ENCODE measurements around the gene CENPN. TPM values are rescaled to one million over a fixed set of nuclear protein-coding genes. Genes with fewer than 3 reads are reported as not detected.

The CENPN gene
- total and polyA plus RNA-seq, 2 of the 13 experiments (the other 11 are each of a cell fraction or from before 2014, with no cell fraction given): 29.7 to 129 TPM

DNA sequence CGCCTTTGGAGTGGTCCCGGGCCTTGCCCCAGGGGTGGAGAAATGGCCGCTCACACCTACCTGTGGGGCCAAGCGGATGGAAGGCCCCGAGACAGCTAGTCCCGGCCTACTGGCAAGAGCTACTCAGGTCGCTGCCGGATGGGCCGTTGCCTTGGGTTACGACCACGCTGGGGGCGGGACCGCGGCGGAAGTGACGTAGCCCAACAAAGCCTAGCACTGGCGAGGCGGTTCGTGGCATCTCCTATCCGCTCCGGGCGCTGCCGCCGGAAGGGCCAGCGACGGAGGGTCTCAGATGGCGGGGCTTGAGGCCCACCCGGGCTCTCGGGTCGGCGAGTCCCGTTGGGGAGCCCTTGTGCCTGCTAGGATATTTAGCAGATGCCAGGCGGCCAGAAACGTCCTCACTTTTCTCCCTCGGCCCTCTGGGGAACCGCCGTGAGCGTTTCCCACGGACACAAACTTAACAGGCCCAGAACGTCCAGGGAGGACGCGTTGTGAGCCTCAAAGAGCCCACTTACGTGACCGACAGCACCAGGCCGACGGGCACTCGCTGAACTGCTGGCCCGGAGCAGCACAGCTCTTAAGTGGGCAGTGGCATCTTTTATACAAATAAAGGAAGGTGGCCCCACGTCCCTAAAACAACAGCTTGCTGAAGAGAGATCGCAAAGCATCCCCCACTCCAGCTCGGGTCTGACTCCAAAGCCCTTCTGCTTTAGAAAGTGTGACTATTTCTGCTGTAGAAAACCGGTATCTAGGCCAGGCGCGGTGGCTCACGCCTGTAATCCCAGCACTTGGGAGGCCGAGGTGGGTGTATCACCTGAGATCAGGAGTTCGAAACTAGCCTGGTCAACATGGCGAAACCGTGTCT, 70.3 kb downstream of the CENPN start, which contains the start of gene C16orf46 (continued):
- TF ChIP-seq, protein P1, sequence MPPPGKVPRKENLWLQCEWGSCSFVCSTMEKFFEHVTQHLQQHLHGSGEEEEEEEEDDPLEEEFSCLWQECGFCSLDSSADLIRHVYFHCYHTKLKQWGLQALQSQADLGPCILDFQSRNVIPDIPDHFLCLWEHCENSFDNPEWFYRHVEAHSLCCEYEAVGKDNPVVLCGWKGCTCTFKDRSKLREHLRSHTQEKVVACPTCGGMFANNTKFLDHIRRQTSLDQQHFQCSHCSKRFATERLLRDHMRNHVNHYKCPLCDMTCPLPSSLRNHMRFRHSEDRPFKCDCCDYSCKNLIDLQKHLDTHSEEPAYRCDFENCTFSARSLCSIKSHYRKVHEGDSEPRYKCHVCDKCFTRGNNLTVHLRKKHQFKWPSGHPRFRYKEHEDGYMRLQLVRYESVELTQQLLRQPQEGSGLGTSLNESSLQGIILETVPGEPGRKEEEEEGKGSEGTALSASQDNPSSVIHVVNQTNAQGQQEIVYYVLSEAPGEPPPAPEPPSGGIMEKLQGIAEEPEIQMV (CRISPR knock-in tag; IDR thresholded peaks at IDR 0.05; ENCODE audit: low read depth): no peak
- TF ChIP-seq, protein P2, sequence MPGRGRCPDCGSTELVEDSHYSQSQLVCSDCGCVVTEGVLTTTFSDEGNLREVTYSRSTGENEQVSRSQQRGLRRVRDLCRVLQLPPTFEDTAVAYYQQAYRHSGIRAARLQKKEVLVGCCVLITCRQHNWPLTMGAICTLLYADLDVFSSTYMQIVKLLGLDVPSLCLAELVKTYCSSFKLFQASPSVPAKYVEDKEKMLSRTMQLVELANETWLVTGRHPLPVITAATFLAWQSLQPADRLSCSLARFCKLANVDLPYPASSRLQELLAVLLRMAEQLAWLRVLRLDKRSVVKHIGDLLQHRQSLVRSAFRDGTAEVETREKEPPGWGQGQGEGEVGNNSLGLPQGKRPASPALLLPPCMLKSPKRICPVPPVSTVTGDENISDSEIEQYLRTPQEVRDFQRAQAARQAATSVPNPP (CRISPR knock-in tag; IDR thresholded peaks at IDR 0.05): 0 out of 2 replicates have a peak, but pooled peaks have one; percentile 43
- TF ChIP-seq KAT7 (CRISPR knock-in tag; IDR thresholded peaks at IDR 0.05; ENCODE audit: borderline replicate concordance) (0 out of 2 replicates have a peak, but pooled peaks have one; percentile 37), ZNF569 (CRISPR knock-in tag; IDR thresholded peaks at IDR 0.05; ENCODE audit: borderline replicate concordance) (no peak), IRX3 (CRISPR knock-in tag; IDR thresholded peaks at IDR 0.05; ENCODE audit: borderline replicate concordance, low read depth) (no peak; the same call in 1 of the 2 replicates), ZNF703 (CRISPR knock-in tag; IDR thresholded peaks at IDR 0.05; ENCODE audit: borderline replicate concordance) (peak; percentile 87; the same call in 1 of the 2 replicates), TAF1 (CRISPR knock-in tag; IDR thresholded peaks at IDR 0.05) (peak; percentile 93)
- TF ChIP-seq, protein P3, sequence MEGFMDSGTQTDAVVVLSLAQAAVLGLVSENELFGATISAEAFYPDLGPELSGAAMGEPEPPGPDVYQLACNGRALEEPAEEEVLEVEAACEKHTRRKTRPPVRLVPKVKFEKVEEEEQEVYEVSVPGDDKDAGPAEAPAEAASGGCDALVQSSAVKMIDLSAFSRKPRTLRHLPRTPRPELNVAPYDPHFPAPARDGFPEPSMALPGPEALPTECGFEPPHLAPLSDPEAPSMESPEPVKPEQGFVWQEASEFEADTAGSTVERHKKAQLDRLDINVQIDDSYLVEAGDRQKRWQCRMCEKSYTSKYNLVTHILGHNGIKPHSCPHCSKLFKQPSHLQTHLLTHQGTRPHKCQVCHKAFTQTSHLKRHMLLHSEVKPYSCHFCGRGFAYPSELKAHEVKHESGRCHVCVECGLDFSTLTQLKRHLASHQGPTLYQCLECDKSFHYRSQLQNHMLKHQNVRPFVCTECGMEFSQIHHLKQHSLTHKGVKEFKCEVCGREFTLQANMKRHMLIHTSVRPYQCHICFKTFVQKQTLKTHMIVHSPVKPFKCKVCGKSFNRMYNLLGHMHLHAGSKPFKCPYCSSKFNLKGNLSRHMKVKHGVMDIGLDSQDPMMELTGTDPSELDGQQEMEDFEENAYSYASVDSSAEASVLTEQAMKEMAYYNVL (CRISPR knock-in tag; IDR thresholded peaks at IDR 0.05; ENCODE audit: borderline replicate concordance): peak; percentile 78; the same call in 1 of the 2 replicates
- TF ChIP-seq, protein P4, sequence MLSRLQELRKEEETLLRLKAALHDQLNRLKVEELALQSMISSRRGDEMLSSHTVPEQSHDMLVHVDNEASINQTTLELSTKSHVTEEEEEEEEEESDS (CRISPR knock-in tag; IDR thresholded peaks at IDR 0.05; ENCODE audit: borderline replicate concordance): no peak
- TF ChIP-seq, protein P5, sequence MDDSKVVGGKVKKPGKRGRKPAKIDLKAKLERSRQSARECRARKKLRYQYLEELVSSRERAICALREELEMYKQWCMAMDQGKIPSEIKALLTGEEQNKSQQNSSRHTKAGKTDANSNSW (CRISPR knock-in tag; IDR thresholded peaks at IDR 0.05; ENCODE audit: borderline replicate concordance): no peak

Measured in HepG2 (cell line).